Omental fat pad (tissue), 4 donors: ENCODE data around the gene CLPTM1. TPM values are rescaled to one million over a fixed set of nuclear protein-coding genes. Genes with fewer than 3 reads are reported as not detected.

Experiments used
- ATAC-seq: fragments of 150-250 bp; one replicate; pipeline ENCODE4 v1.9.1; 2016; ENCODE audit warnings: mild to moderate bottlenecking, moderate library complexity; ENCODE audit not compliant: low FRiP score
- DNase-seq: peaks from one replicate; pipeline ENCODE4 v3.0.0-alpha.2; 2019; ENCODE audit warnings: low spot score
- total RNA-seq, 4 donors: library from RNA; depleted of rRNA; stranded (reverse); fragments of >200 nt; gene quantifications; one replicate each; pipeline ENCODE4 v1.1.0, GENCODE V29; 2016
- TF ChIP-seq, protein P1 (sequence below), 3 donors: fragments of 450-650 bp; IDR thresholded peaks; one replicate each; pipeline ENCODE4 v1.5.1; 2016 to 2017; ENCODE audit warnings: antibody characterized with exemption in 3 of 3, mild to moderate bottlenecking in 3 of 3, moderate library complexity in 2 of 3

Gene CLPTM1
- total RNA-seq, 4 donors from 2014 or later: 58.8 to 77.5 (median 70.2) TPM

GRCh38 chr19:45016388-45017314 lies 61.5 kb downstream of the CLPTM1 start:
- ATAC-seq (peak; percentile 70), DNase-seq (peak; percentile 44)
- TF ChIP-seq, protein P1, sequence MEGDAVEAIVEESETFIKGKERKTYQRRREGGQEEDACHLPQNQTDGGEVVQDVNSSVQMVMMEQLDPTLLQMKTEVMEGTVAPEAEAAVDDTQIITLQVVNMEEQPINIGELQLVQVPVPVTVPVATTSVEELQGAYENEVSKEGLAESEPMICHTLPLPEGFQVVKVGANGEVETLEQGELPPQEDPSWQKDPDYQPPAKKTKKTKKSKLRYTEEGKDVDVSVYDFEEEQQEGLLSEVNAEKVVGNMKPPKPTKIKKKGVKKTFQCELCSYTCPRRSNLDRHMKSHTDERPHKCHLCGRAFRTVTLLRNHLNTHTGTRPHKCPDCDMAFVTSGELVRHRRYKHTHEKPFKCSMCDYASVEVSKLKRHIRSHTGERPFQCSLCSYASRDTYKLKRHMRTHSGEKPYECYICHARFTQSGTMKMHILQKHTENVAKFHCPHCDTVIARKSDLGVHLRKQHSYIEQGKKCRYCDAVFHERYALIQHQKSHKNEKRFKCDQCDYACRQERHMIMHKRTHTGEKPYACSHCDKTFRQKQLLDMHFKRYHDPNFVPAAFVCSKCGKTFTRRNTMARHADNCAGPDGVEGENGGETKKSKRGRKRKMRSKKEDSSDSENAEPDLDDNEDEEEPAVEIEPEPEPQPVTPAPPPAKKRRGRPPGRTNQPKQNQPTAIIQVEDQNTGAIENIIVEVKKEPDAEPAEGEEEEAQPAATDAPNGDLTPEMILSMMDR (IDR thresholded peaks at IDR 0.05): no peak

GRCh38 chr19:45019187-45019586 lies 64.0 kb downstream of the CLPTM1 start:
- no peak for DNase-seq
- TF ChIP-seq, protein P1 (IDR thresholded peaks at IDR 0.05): no peak
- no peak for ATAC-seq

- ATAC-seq (no peak), DNase-seq (no peak)
- TF ChIP-seq, protein P1 (IDR thresholded peaks at IDR 0.05): no peak
These were observed 64.9 kb downstream of the CLPTM1 start for GRCh38 chr19:45020071-45020470.

DNA sequence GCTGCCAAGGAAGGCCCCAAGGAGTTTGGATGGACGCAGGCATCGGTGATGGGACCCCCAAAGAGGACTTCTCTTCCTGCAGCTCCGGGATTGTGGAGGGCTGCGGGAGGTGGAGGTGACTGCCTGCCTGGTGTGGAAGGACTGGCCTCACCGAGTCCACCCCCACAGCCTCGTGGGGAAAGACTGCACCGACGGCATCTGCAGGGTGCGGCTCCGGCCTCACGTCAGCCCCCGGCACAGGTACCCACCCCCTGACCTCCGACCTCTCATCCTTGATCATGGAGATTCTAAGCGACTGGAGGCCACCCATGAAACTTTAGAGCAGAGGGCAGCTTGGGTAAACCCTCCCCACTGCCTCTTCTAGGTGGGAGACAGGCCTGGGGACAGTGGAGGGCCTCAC lies 66.8 kb downstream of the CLPTM1 start:
- no peak for DNase-seq
- TF ChIP-seq, protein P1 (IDR thresholded peaks at IDR 0.05): no peak
- ATAC-seq: no peak

- TF ChIP-seq, protein P1 (IDR thresholded peaks at IDR 0.05): no peak
- ATAC-seq: no peak
- DNase-seq: no peak
These were observed 67.9 kb downstream of the CLPTM1 start for GRCh38 chr19:45023048-45023447.

DNA sequence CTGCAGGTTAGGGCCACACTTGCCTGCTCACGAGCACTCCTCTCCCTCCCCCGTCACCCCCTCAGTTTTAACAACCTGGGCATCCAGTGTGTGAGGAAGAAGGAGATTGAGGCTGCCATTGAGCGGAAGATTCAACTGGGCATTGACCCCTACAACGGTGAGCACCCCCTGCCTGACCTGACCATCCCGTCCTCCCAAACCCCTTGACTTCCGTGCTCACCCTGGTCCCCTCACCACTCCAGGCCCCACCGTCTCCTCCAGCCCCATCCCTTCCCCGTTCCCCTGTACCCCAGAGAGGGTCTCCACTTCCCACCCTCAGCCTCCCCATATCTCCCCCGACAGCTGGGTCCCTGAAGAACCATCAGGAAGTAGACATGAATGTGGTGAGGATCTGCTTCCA lies 70.1 kb downstream of the CLPTM1 start:
- no peak for ATAC-seq
- DNase-seq: no peak
- TF ChIP-seq, protein P1 (IDR thresholded peaks at IDR 0.05): no peak

GRCh38 chr19:45027371-45027770 lies 72.2 kb downstream of the CLPTM1 start:
- ATAC-seq: no peak
- DNase-seq: no peak
- TF ChIP-seq, protein P1 (IDR thresholded peaks at IDR 0.05): no peak
